ENCODE results near the gene EFCAB6.

EFCAB6 gene

GRCh38 chr22:43566021-43566420, 246.1 kb downstream of the EFCAB6 start:
- DNase-seq = peak; percentile 23

GRCh38 chr22:43564859-43565258, 247.2 kb downstream of the EFCAB6 start:
- no peak for DNase-seq

- DNase-seq = no peak
Observed at GRCh38 chr22:43563571-43563970, 248.5 kb downstream of the EFCAB6 start.

- DNase-seq = no peak
Observed at GRCh38 chr22:43562843-43563242, 249.3 kb downstream of the EFCAB6 start.

GRCh38 chr22:43561415-43562178, 250.5 kb downstream of the EFCAB6 start:
- DNase-seq = no peak

- no peak for DNase-seq
Observed at GRCh38 chr22:43560651-43561050, 251.5 kb downstream of the EFCAB6 start.

GRCh38 chr22:43555561-43556515, 256.3 kb downstream of the EFCAB6 start:
- no peak for DNase-seq

- no peak for DNase-seq
Observed at GRCh38 chr22:43554694-43555365, 257.3 kb downstream of the EFCAB6 start.

GRCh38 chr22:43554259-43554636, 257.9 kb downstream of the EFCAB6 start:
- DNase-seq = no peak

- no peak for DNase-seq
Observed at GRCh38 chr22:43553451-43554258, 258.4 kb downstream of the EFCAB6 start.

GRCh38 chr22:43550672-43551071, 261.4 kb downstream of the EFCAB6 start:
- no peak for DNase-seq

GRCh38 chr22:43550024-43550620, 262.0 kb downstream of the EFCAB6 start:
- DNase-seq = no peak

- DNase-seq = no peak
Observed at GRCh38 chr22:43546186-43546585, 265.9 kb downstream of the EFCAB6 start.

GRCh38 chr22:43544289-43544673, 267.8 kb downstream of the EFCAB6 start:
- DNase-seq = no peak

GRCh38 chr22:43543522-43544288, 268.4 kb downstream of the EFCAB6 start:
- DNase-seq = no peak

GRCh38 chr22:43542681-43543521, 269.2 kb downstream of the EFCAB6 start:
- DNase-seq = no peak

- DNase-seq = no peak
Observed at GRCh38 chr22:43541462-43542407, 270.4 kb downstream of the EFCAB6 start.

- no peak for DNase-seq
Observed at GRCh38 chr22:43541022-43541421, 271.1 kb downstream of the EFCAB6 start.

GRCh38 chr22:43540529-43540923, 271.6 kb downstream of the EFCAB6 start:
- DNase-seq = no peak

Measured in kidney glomerular epithelial cell (primary cell).